AML-193 (cell line): ENCODE data around the gene C3orf52.

Experiments
- DNase-seq, 2 experiments: peaks; one replicate each; lab custom pipeline; 2025; lab: John Stamatoyannopoulos, UW

The C3orf52 gene

DNA sequence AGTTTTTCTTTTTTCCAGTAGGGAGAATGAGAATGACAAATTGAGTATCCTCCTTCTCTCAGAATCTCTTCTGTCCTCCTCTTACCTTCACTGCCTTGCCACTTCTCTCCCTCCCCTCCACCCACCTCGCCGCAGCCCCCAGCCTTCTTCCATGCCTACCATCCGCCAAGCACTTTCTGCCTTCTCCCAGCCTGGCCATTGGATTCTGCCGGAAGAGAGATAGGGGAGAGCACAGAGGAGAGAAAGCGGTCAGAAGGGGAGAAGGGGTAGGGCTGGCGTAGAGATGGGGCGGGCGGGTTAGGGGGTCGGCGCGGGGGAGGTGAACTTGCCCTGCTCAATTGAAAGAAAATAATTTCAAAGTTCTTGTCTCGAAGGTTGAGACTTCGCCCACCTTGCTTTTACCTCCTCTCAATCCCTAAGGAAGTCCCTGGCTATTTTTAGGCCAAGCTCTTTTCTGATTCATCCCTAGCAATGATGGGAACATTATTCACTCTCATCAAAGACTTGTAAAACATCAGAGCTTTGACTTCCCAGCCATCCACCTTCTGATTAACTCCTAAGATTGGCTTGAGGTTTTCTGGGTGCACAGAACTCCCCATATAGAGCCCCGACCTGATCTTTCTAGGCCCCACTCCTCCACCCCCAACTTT is 811 bp downstream of the C3orf52 start:
- DNase-seq = no peak

DNA sequence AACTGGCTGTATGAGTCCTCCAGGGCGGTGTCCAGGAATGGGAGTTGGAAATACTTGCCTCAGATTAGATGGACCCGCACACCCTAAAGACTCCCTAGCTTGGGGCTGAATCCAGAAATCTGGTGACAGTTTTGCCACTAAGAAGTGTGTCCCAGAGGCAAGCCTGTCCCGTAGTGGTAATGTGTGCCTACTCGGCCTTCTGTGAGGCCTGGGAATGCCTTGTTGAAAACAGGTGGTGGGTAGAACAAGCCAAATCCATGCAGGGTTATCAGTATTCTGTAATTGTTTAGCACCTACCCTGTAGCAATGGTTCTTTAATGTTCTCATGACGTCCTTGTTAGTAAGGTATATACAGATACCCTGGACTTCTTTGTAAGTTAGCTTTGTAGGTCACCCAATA is 1.6 kb downstream of the C3orf52 start:
- no peak for DNase-seq

DNA sequence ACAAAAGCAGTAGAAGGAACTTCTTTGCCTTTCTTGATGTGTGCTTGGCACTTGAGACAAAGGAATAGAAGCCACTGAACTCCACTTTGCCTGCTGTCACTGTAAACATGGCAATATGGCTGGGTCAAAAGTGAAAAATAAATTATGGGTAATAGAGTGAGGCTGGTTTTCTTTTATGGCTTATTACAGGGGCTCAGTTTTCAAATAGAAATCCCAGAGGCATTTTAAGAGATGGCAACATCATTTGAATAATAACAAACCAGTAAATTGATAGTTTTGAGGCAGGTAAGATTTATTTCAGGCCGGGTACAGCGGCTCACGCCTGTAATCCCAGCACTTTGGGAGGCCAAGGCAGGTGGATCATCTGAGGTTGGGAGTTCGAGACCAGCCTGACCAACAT is 2.8 kb downstream of the C3orf52 start:
- DNase-seq = no peak

- peak; percentile 91 to 93 for DNase-seq
Measured at GRCh38 chr3:112089956-112090886, 4.0 kb downstream of the C3orf52 start.

- DNase-seq = no peak
Measured at GRCh38 chr3:112090887-112091586, 4.8 kb downstream of the C3orf52 start.

- DNase-seq = no peak
Measured at GRCh38 chr3:112092496-112093179, 6.4 kb downstream of the C3orf52 start.

- DNase-seq = no peak
Measured at GRCh38 chr3:112093180-112093522, 7.0 kb downstream of the C3orf52 start.

DNA sequence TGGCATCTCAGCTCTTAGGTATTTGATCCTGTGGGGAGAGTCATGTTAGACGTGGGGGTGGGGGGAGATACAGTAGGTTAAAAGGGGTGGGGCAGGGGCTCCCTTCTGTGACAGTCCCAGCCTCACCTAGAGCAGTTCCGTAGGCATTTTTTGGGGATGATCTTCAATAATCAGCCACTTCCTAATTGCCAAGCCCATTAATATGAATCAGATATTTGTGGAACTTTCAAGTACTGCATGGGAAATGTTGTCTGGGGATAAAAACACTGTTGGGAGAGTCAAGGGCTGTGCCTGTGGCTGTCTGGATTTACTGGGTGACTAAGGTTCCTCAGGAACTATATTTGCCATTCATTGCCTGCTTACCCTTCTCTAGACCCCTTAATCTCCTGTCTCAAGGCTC is 9.5 kb downstream of the C3orf52 start:
- DNase-seq = no peak

DNA sequence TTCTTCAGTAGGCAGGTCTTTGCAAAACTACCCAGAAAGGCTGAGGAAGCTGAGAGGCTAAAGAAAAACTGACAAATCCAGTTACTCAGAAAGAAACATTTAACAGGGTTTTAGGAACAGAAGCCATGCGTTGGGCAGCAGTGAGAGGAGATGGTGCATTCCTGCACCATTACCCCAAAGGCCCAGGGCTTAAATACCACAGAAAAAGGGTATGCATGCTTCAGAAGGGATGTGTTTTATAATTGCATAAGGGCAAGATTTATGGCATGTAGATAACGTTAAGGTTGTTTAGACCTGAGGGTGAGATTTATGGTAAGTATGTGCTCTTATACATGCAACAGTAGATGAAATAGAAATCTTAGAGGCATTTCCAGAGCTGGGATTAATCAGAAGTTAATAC is 10.0 kb downstream of the C3orf52 start:
- no peak for DNase-seq

- DNase-seq = no peak
Measured at GRCh38 chr3:112097378-112097777, 11.2 kb downstream of the C3orf52 start.

DNA sequence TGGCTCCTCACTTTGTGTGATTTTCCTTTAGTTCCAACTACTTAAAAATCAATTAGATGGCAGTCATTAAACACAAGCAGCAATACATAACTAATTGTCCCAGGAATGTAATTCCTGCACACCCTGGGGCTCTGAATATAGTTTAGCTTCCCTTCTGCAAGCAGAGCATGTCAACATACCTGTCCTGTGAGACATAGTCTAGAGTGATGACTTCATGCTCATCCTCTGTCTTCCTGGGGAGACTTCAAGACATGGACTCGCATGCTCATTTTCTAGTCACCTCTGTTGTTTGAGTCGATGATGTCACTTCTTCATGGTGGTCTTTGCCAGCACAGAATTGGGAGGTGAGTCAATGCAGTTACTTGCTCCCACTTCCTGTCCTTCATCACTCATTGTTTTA is 15.7 kb downstream of the C3orf52 start:
- no peak for DNase-seq

DNA sequence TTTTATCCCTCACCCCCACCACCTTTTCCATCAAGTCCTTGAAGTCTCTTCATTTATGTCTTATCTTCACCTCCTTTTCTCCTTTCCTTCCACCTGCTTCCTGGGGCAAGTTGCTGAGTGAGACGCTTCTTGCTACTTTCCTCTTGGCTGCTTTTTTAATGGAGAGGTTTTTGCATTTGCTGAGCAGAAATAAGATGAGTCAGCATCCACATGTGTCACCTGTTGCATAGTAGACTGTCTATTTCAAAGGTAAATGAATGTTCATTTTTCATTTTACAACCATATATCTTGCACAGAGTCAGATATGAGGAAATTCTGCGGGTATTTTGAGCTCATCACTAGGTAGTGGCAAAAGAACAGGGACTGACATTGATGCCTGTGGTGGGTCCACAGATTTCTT is 18.6 kb downstream of the C3orf52 start:
- DNase-seq = no peak

DNA sequence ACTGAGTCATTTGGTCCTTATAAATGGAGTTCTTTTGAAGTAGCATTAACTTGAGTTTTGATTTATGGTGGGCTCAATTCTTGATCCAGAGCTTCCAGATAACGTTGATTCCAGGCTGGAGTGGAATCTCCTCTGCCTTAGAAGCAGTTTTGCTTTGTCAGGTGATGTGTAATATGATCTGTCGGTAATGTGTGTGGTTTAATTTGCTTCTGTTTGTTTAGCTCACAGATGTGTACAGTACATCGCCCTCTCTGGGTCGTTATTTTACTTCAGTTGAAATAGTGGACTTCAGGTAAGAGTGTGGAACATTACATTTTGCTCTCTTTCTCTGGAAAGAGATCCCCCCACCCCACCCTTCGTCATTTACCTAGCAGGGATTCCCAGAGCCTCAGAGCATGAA is 23.1 kb downstream of the C3orf52 start:
- no peak for DNase-seq

DNA sequence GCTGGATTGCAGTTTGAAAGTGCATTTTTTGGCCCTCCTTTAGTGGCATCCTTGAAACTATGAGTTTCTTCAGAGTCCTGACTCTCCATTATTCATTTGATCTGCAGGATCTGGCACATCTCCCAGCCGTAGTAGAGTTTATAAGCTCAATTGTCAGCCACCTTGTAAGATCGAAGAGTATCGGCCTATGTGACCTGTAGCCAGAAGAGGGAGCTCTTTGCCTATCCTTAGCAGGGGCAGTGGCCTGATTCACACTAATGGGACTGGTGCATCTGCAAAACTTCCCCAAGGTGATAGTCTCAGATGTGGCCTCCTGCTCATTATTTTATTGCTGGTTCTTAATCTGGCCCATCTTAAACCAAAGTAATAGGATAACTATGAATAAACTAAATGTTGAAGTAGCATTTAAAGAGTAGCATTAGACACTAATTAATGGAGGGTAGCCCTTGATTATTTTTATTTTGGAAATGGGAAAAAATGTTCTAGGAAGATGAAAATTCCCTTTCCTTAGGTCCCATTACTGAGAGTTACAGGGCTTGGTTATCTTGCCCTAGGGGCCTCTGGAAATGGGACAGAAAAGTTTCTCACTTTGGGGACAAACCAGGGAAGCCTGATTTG is 25.7 kb downstream of the C3orf52 start:
- DNase-seq = peak; percentile 82

DNA sequence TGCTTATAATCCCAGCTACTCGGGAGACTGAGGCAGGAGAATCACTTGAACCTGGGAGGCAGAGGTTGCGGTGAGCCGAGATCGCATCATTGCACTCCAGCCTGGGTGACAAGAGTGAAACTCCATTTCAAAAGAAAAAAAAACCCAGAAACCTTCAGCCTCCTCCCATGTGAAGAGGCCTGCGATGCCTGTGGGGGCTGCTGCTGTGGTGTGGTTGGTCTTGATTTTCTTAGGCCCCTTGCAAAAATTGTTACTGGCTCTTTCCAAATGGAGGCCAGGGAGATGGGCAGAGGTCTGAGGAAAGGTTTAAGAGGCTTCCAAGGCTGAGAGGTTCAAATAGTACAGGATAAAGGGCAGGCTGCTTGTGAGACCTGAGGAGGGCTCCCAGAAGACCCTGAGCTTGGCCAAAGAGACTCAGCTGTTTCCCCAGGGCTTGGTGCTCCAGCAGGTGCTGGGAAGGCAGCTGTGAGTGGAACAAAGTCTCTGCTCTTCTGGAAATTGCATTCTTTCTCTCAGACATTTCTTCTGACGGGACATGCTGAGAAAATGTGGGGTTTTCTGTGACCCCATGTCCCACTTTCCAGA is 28.5 kb downstream of the C3orf52 start:
- DNase-seq = no peak

GRCh38 chr3:112115161-112115739 is 29.1 kb downstream of the C3orf52 start:
- DNase-seq = no peak

GRCh38 chr3:112115806-112116383 is 29.7 kb downstream of the C3orf52 start:
- DNase-seq = no peak

DNA sequence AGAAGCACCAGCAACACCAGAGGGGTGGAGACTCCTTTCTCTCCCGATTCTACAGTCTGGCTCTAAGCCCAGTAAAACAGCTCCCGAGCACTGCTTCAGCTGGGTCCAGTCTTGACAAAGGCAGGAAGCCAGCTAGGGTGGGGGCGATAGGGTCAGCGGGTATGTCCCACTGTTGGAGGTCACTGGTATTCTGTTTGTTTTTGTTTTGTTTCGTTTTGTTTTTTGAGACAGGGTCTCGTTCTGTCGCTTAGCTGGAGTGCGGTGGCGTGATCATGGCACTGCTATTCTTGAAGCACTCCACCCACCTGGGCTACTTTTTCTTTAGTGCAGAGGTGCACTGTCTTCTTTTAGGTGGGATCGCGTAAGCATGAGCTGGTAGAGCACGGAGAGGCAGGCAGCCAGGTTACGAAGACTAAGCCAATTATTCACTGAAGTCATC is 30.6 kb downstream of the C3orf52 start:
- no peak for DNase-seq

DNA sequence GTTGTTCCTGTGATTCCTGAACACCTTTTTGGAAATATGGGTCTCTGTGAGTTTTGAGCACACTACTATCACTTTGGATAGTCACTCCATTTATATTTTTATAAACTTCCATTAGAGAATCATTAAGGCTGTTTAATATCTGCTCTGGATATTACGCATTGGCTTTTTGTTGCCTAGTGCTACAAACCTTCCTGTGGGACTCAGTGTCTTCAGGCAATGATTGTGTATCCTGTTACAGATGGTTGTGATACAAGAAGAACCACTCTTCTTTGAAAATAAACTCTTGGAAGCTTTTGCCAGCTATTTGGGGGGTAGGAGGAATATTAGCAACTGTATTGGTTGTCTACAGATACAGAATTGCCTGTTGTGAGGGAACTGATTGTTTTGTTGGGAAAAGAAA is 31.2 kb downstream of the C3orf52 start:
- no peak for DNase-seq

GRCh38 chr3:112117841-112118571 is 31.8 kb downstream of the C3orf52 start:
- peak; percentile 14 to 27 for DNase-seq
